HEK293T (cell line): Measurements from ENCODE around the gene ABHD18.

Experiments used
- BHLHE40 ChIP-seq: fragments of 450-650 bp; IDR thresholded peaks from 2 replicates; pipeline ENCODE4 v1.6.1; 2016; ENCODE audit warnings: mild to moderate bottlenecking, moderate library complexity, borderline replicate concordance
- FOXM1 ChIP-seq: fragments of 450-650 bp; IDR thresholded peaks from 2 replicates; pipeline ENCODE4 v1.6.1; 2017; ENCODE audit warnings: mild to moderate bottlenecking, borderline replicate concordance
- HDGF ChIP-seq: fragments of 450-650 bp; IDR thresholded peaks from 2 replicates; pipeline ENCODE4 v1.6.1; 2017; ENCODE audit warnings: antibody characterized with exemption, borderline replicate concordance
- LEF1 ChIP-seq: fragments of 450-650 bp; IDR thresholded peaks from 2 replicates; pipeline ENCODE4 v1.6.1; 2017; ENCODE audit warnings: mild to moderate bottlenecking, borderline replicate concordance
- TARDBP ChIP-seq: fragments of 450-650 bp; IDR thresholded peaks from 2 replicates; pipeline ENCODE4 v1.6.1; 2016

- TF ChIP-seq FOXM1 = no peak
- TF ChIP-seq BHLHE40 = no peak
- TF ChIP-seq TARDBP = no peak
- TF ChIP-seq LEF1 = no peak
- no peak for TF ChIP-seq HDGF
These were observed at the start of gene ABHD18, which contains the start of gene MFSD8 for GRCh38 chr4:127965062-127965802.
